Peyer's patch (tissue), 4 donors: ENCODE results near the gene HAGH.

ENCODE experiments used
- CTCF ChIP-seq, 6 experiments: fragments of 450-650 bp in 4 of 6; fragments of 200-600 bp in 2 of 6; sonication (generic) in 1 of 6; IDR thresholded peaks; one replicate each; pipeline ENCODE4 v1.5.1; 2017 to 2019; ENCODE audit warnings: antibody characterized with exemption in 6 of 6, mild to moderate bottlenecking in 3 of 6, moderate library complexity in 1 of 6
- POLR2A ChIP-seq, 2 donors: fragments of 450-650 bp; IDR thresholded peaks; one replicate each; pipeline ENCODE4 v1.5.1; 2017; ENCODE audit warnings: antibody characterized with exemption in 2 of 2, mild to moderate bottlenecking in 2 of 2, moderate library complexity in 2 of 2

- TF ChIP-seq POLR2A (IDR thresholded peaks at IDR 0.05) (no peak), CTCF (IDR thresholded peaks at IDR 0.05) (no peak)
Observed at GRCh38 chr16:1817716-1818115, 8.9 kb downstream of the HAGH start.
